GM21619 (cell line): ENCODE data around the gene RFK.
"Not testable (repeated sequence)": the region's sequence is repeated elsewhere in the genome, so short reads cannot be mapped to it uniquely, and the experiment has no call there.

Source experiments
- ATAC-seq: cut with Tn5 transposase; IDR thresholded peaks from one replicate; pipeline ENCODE4 v1.9.1; 2021; ENCODE audit not compliant: unreplicated experiment

RFK gene

GRCh38 chr9:76394195-76394959, at the start of gene RFK:
Gene RFK, minus strand, starts transcription at chr9:76394426. Its CDS starts 255 bp downstream, at chr9:76394171.
- peak; percentile 62 for ATAC-seq

- no peak for ATAC-seq
Observed at GRCh38 chr9:76443887-76444286, 49.7 kb upstream of the RFK start.

- peak; percentile 57 for ATAC-seq
Observed at GRCh38 chr9:76441551-76442322, 47.5 kb upstream of the RFK start.

GRCh38 chr9:76438841-76439588, 44.8 kb upstream of the RFK start:
- peak; percentile 62 for ATAC-seq

GRCh38 chr9:76437017-76437699, 42.9 kb upstream of the RFK start:
- ATAC-seq, result not testable (repeated sequence)

- ATAC-seq, result not testable (repeated sequence)
Observed at GRCh38 chr9:76434897-76435296, 40.7 kb upstream of the RFK start.

GRCh38 chr9:76433836-76434235, 39.6 kb upstream of the RFK start:
- no peak for ATAC-seq

- ATAC-seq, result no peak
Observed at GRCh38 chr9:76433406-76433805, 39.2 kb upstream of the RFK start.

- ATAC-seq, result no peak
Observed at GRCh38 chr9:76431601-76432000, 37.4 kb upstream of the RFK start.

GRCh38 chr9:76426807-76427419, 32.7 kb upstream of the RFK start:
- no peak for ATAC-seq

- ATAC-seq, result no peak
Observed at GRCh38 chr9:76425677-76426453, 31.6 kb upstream of the RFK start.

GRCh38 chr9:76424491-76424890, 30.3 kb upstream of the RFK start:
- ATAC-seq, result no peak

GRCh38 chr9:76423216-76424177, 29.3 kb upstream of the RFK start:
- no peak for ATAC-seq

GRCh38 chr9:76419782-76420380, 25.7 kb upstream of the RFK start:
- ATAC-seq, result no peak

- ATAC-seq, result no peak
Observed at GRCh38 chr9:76417394-76417793, 23.2 kb upstream of the RFK start.

- ATAC-seq, result no peak
Observed at GRCh38 chr9:76415731-76416130, 21.5 kb upstream of the RFK start.

GRCh38 chr9:76415154-76415553, 20.9 kb upstream of the RFK start:
- no peak for ATAC-seq

GRCh38 chr9:76414661-76415060, 20.4 kb upstream of the RFK start:
- ATAC-seq, result peak; percentile 75
